BLaER1 (cell line): ENCODE results near the gene SENP3.

Source experiments
- H3K27ac ChIP-seq: shearing (Covaris generic); formaldehyde crosslinking; 2 replicates; pipeline ENCODE4 v1.8.1; 2022
- H3K27me3 ChIP-seq: shearing (Covaris generic); formaldehyde crosslinking; 2 replicates; pipeline ENCODE4 v1.8.1; 2022
- H3K36me3 ChIP-seq: shearing (Covaris generic); formaldehyde crosslinking; 2 replicates; pipeline ENCODE4 v1.8.1; 2022
- H3K4me1 ChIP-seq: shearing (Covaris generic); formaldehyde crosslinking; 2 replicates; pipeline ENCODE4 v1.8.1; 2022
- H3K4me2 ChIP-seq: shearing (Covaris generic); formaldehyde crosslinking; 2 replicates; pipeline ENCODE4 v1.8.1; 2022
- H3K4me3 ChIP-seq: shearing (Covaris generic); formaldehyde crosslinking; 2 replicates; pipeline ENCODE4 v1.8.1; 2022
- H3K9ac ChIP-seq: shearing (Covaris generic); formaldehyde crosslinking; 2 replicates; pipeline ENCODE4 v1.8.1; 2022
- H3K9me3 ChIP-seq: shearing (Covaris generic); formaldehyde crosslinking; 2 replicates; pipeline ENCODE4 v1.8.1; 2022
- H4K20me1 ChIP-seq: shearing (Covaris generic); formaldehyde crosslinking; 2 replicates; pipeline ENCODE4 v1.8.1; 2022
- Cebpa-rat ChIP-seq: shearing (Covaris generic); IDR thresholded peaks from 2 replicates; pipeline ENCODE4 v1.8.1; 2022

The SENP3 gene

GRCh38 chr17:7615265-7615747 lies 53.6 kb downstream of the SENP3 start:
- Histone ChIP-seq H4K20me1 (peaks cover 41% of the 10 kb centered on the region), H3K4me1 (peaks cover 27% of the 10 kb centered on the region), H3K9me3 (no peaks in the 10 kb centered on the region), H3K27ac (peak overlapping the region; percentile 58; the same call in 1 of the 2 replicates), H3K9ac (peak overlapping the region; percentile 71), H3K27me3 (no peaks in the 10 kb centered on the region), H3K4me3 (peak overlapping the region; percentile 88), H3K4me2 (peak overlapping the region; percentile 55), H3K36me3 (peaks cover 20% of the 10 kb centered on the region)
- TF ChIP-seq Cebpa-rat: no peak

DNA sequence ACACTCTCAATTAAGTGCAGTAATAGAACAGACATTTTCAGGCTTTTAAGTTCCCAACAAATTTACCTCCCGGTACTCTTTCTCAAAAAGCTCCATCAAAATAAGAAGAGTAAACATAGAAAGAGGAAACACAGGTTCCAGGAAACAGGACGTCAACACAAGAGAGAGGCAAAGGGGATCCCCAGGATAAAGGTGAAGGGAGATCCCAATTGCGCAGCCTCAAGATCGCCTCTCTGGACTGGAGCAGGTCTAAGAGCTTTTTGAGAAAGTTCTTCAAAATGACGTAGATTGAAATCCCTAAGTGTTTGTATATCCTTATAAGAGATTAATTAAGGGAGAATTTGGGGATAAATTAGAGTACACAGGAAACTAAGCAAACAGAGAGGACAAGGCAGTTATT lies 56.9 kb downstream of the SENP3 start:
- Histone ChIP-seq H4K20me1 (peaks cover 8% of the 10 kb centered on the region; the same call in 1 of the 2 replicates), H3K27ac (no peak overlapping the region), H3K9me3 (no peaks in the 10 kb centered on the region), H3K9ac (no peak overlapping the region), H3K4me1 (peaks cover 4% of the 10 kb centered on the region), H3K27me3 (no peaks in the 10 kb centered on the region), H3K4me2 (no peak overlapping the region), H3K36me3 (no peaks in the 10 kb centered on the region), H3K4me3 (no peak overlapping the region)
- TF ChIP-seq Cebpa-rat: no peak

DNA sequence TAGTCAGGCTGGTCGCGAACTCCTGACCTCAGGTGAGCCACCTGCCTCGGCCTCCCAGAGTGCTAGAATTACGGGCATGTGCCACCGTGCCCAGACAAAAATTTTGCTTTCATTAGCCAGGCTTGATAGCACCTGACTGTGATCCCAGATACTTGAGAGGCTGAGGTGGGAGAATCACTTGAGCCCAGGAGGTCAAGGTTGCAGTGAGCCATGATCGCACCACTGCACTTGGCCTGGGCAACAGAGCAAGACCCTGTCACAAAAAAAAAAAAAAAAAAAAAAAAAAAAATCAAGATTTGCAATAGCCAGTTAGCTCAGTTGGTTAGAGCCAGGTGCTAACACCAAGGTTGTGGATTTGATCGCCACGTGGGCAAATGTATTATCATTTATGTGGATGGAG lies 59.1 kb downstream of the SENP3 start:
- Histone ChIP-seq H3K9me3 (no peaks in the 10 kb centered on the region), H3K4me1 (no peaks in the 10 kb centered on the region), H3K27ac (no peak overlapping the region), H4K20me1 (no peaks in the 10 kb centered on the region), H3K27me3 (no peaks in the 10 kb centered on the region), H3K36me3 (0 out of 2 replicates have a peak, but pooled peaks cover 6% of the 10 kb centered on the region), H3K4me3 (no peak overlapping the region), H3K4me2 (no peak overlapping the region), H3K9ac (no peak overlapping the region)
- no peak for TF ChIP-seq Cebpa-rat
